Measurements from ENCODE around the gene IRF4. TPM values are rescaled to one million over a fixed set of nuclear protein-coding genes. Genes with fewer than 3 reads are reported as not detected.

IRF4 gene
- total and polyA plus RNA-seq, 2 donors (not counting 3 experiments of a cell fraction or from before 2014, with no cell fraction given), result not detected

- Histone ChIP-seq H3K27me3 (ENCODE audit: control insufficient read depth in 2 of 2, insufficient read depth in 2 of 2, low read length in 2 of 2) (no peaks in the 10 kb centered on the region), H3K9me1 (replicated peaks; ENCODE audit: control insufficient read depth, extremely low read depth, insufficient read depth, low read length) (no peaks in the 10 kb centered on the region), H3K9ac (replicated peaks; ENCODE audit: extremely low read depth, insufficient read depth, low read length) (no peak overlapping the region), H3K4me1 (ENCODE audit: control insufficient read depth, extremely low read depth, insufficient read depth, low read length) (no peaks in the 10 kb centered on the region), H3K36me3 (ENCODE audit: control insufficient read depth in 2 of 2, extremely low read depth in 1 of 2, insufficient read depth in 2 of 2, low read length in 2 of 2) (no peaks in the 10 kb centered on the region), H4K20me1 (replicated peaks; ENCODE audit: control insufficient read depth, extremely low read depth, insufficient read depth, low read length) (no peaks in the 10 kb centered on the region), H3K27ac (ENCODE audit: insufficient read depth, low read depth, low read length) (no peak overlapping the region), H3K4me2 (ENCODE audit: insufficient read depth, low read length) (no peak overlapping the region), H3K4me3 (replicated peaks in 1 of 3; ENCODE audit: insufficient read depth in 1 of 3, low read depth in 1 of 3, low read length in 3 of 3) (no peak overlapping the region), H3K9me3 (replicated peaks; ENCODE audit: control insufficient read depth, insufficient read depth, low read length) (no peaks in the 10 kb centered on the region), H3K79me2 (ENCODE audit: control insufficient read depth, insufficient read depth, low read length) (no peaks in the 10 kb centered on the region), H2AFZ (ENCODE audit: low read depth, low read length) (no peak overlapping the region)
- dilution Hi-C loops (cut with MboI; ENCODE audit: extremely low pct_ligation_motif_present, low sequenced_read_pairs) (no loop called here), intact Hi-C loops (cut with micrococcal nuclease) (no loop called here)
- POLR2A ChIA-PET, result no interaction called here
- FAIRE-seq, result no peak
- no peak for TF ChIP-seq POLR2A (IDR thresholded peaks at IDR 0.05; ENCODE audit: low read depth, low read length)
- TF ChIP-seq MAX (IDR thresholded peaks at IDR 0.05; ENCODE audit: insufficient read depth, insufficient read length), result no peak
- TF ChIP-seq POLR2AphosphoS5 (IDR thresholded peaks at IDR 0.05; ENCODE audit: insufficient read depth, low read depth, low read length), result no peak
- TF ChIP-seq MYC (IDR thresholded peaks at IDR 0.05; ENCODE audit: low read depth, low read length), result no peak
- TF ChIP-seq EZH2 (IDR thresholded peaks at IDR 0.05; ENCODE audit: borderline replicate concordance, low read depth, low read length, severe bottlenecking), result no peak
- TF ChIP-seq GATA2 (IDR thresholded peaks at IDR 0.05; ENCODE audit: insufficient read depth, insufficient read length, low read depth, low read length), result no peak
- TF ChIP-seq FOS (IDR thresholded peaks at IDR 0.05; ENCODE audit: borderline replicate concordance, insufficient read depth, low read length), result no peak
- no peak for TF ChIP-seq JUN (IDR thresholded peaks at IDR 0.05; ENCODE audit: borderline replicate concordance, insufficient read depth, insufficient read length, low read depth)
- no peak for TF ChIP-seq CTCF (IDR thresholded peaks at IDR 0.05; ENCODE audit: extremely low read depth in 1 of 2, insufficient read depth in 1 of 2, low read depth in 1 of 2, low read length in 2 of 2)
- no peak for DNase-seq (ENCODE audit: low read depth, low spot score)
- no TSS peak for BruUV-seq (replicated peaks)
- CTCF ChIA-PET, result no interaction called here
Observed at GRCh38 chr6:422433-423054, 31.0 kb downstream of the IRF4 start.
